Adipocyte (in vitro differentiated cells): ENCODE results near the gene SLC35E1.

Source experiments
- DNase-seq: peaks from one replicate; pipeline ENCODE4 v3.0.0-alpha.2; 2015; ENCODE audit warnings: low read depth
- H3K27me3 ChIP-seq: replicated peaks from 2 replicates; pipeline ENCODE4 v1.7.0; 2013; ENCODE audit warnings: mild to moderate bottlenecking, low read length, moderate library complexity; ENCODE audit not compliant: control insufficient read depth, insufficient read depth
- H3K36me3 ChIP-seq: 2 replicates; pipeline ENCODE4 v1.7.0; 2013; ENCODE audit warnings: low read length, mild to moderate bottlenecking, moderate library complexity; ENCODE audit not compliant: control insufficient read depth, insufficient read depth, severe bottlenecking
- H3K4me1 ChIP-seq: 2 replicates; pipeline ENCODE4 v1.7.0; 2013; ENCODE audit warnings: mild to moderate bottlenecking, low read length, moderate library complexity; ENCODE audit not compliant: control insufficient read depth, insufficient read depth
- H3K4me3 ChIP-seq: 2 replicates; pipeline ENCODE4 v1.7.0; 2013; ENCODE audit warnings: mild to moderate bottlenecking, low read length, moderate library complexity
- H3K9ac ChIP-seq: 2 replicates; pipeline ENCODE4 v1.7.0; 2013; ENCODE audit warnings: mild to moderate bottlenecking, low read length, moderate library complexity
- H3K9me3 ChIP-seq: 2 replicates; pipeline ENCODE4 v1.7.0; 2013; ENCODE audit warnings: mild to moderate bottlenecking, low read length, moderate library complexity; ENCODE audit not compliant: control insufficient read depth

Gene SLC35E1

DNA sequence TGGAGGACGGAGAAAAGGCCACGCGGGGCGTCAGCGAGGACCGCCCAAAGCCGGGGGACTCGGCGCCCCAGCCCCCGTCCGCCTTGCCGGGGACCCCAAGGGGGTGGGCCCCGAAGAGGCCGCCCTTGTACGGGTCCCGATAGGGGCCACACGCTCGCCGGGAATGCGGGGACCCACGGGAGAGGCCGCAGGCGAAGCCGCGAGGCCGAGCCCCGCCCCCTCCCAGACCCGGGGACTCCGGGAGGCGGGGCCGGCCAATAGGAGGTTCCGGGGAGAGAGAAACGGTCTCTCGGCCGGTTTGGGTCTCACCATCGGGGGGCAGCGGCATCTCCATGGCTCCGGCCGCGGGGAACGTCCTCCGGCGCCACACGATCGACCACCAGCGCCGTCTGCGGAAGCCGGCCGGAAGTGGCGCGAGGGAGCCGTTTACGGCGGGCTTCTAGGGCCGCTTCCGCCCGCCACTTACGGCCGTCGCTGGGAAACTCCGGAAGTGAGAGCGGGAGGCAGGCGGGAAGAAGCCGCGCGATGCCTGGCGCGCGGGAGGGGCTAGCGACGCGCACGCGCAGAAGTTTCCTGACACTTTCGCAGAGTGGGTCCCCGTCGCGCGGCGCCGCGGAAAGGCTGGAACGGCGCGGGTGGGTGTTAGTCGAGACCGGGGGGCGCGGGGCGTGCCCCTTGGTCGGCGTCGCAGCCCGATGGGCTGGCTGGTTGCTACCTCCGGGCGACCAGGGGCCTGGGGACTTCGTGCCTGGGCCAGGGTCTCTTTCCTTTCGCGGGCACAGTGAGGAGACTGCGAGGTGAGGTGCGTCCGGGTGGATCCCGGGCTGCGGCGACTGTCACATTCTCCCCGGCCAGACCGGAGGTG lies 29.9 kb downstream of the SLC35E1 start, which contains the start of gene CHERP:
Gene CHERP (minus strand): TSS at position 393 of the 865 bp plus-strand sequence. CDS start 59 bp downstream, at position 334.
- Histone ChIP-seq H3K9me3 (no peaks in the 10 kb centered on the region), H3K9ac (peak within 1 kb of the TSS; percentile 99), H3K27me3 (no peaks in the 10 kb centered on the region), H3K36me3 (peaks cover 15% of the 10 kb centered on the region), H3K4me1 (peaks cover 23% of the 10 kb centered on the region), H3K4me3 (peak within 1 kb of the TSS; percentile 100)
- DNase-seq, result peak; percentile 98

GRCh38 chr19:16541526-16542044 lies 30.6 kb downstream of the SLC35E1 start:
- peak overlapping the region; percentile 100 for H3K4me3 ChIP-seq
- DNase-seq, result no peak
- H3K4me1 ChIP-seq, result peaks cover 23% of the 10 kb centered on the region
- no peaks in the 10 kb centered on the region for H3K27me3 ChIP-seq
- H3K9ac ChIP-seq, result peak overlapping the region; percentile 99
- peaks cover 17% of the 10 kb centered on the region for H3K36me3 ChIP-seq
- H3K9me3 ChIP-seq, result no peaks in the 10 kb centered on the region

- no peaks in the 10 kb centered on the region for H3K27me3 ChIP-seq
- H3K4me1 ChIP-seq, result peaks cover 23% of the 10 kb centered on the region
- peak overlapping the region; percentile 99 for H3K9ac ChIP-seq
- peaks cover 21% of the 10 kb centered on the region for H3K36me3 ChIP-seq
- H3K9me3 ChIP-seq, result no peaks in the 10 kb centered on the region
- no peak for DNase-seq
- H3K4me3 ChIP-seq, result peak overlapping the region; percentile 100
These were observed 31.3 kb downstream of the SLC35E1 start for GRCh38 chr19:16540948-16541347.

- H3K4me3 ChIP-seq, result no peak overlapping the region
- H3K4me1 ChIP-seq, result peaks cover 15% of the 10 kb centered on the region
- H3K9ac ChIP-seq, result no peak overlapping the region
- DNase-seq, result no peak
- no peaks in the 10 kb centered on the region for H3K9me3 ChIP-seq
- peaks cover 56% of the 10 kb centered on the region for H3K36me3 ChIP-seq
- H3K27me3 ChIP-seq, result no peaks in the 10 kb centered on the region
These were observed 35.1 kb downstream of the SLC35E1 start for GRCh38 chr19:16537111-16537510.

GRCh38 chr19:16536130-16536529 lies 36.1 kb downstream of the SLC35E1 start:
- peaks cover 12% of the 10 kb centered on the region for H3K4me1 ChIP-seq
- no peak overlapping the region for H3K4me3 ChIP-seq
- peaks cover 66% of the 10 kb centered on the region for H3K36me3 ChIP-seq
- H3K27me3 ChIP-seq, result no peaks in the 10 kb centered on the region
- no peak overlapping the region for H3K9ac ChIP-seq
- no peak for DNase-seq
- H3K9me3 ChIP-seq, result no peaks in the 10 kb centered on the region

DNA sequence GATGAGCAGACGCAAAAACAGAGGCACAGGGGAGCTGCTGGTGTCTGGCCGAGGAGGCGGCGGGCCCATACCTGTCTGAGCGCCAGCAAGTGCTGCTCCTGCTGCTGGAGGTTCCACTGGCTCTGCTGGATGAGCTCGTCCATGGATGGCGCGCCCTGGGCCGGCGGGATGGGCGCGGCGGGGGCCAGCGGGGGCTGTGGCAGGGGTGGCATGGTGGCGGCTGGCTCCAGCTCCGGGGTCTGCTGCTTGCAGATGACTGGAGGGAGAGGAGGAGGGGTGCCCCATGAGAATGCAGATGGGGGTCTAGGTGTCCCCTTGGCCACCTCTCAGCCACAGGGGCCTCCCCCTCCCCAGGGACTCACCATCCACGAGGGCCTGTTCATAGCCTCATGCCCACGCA lies 36.8 kb downstream of the SLC35E1 start:
- peaks cover 74% of the 10 kb centered on the region for H3K36me3 ChIP-seq
- DNase-seq, result no peak

GRCh38 chr19:16532440-16533234 lies 39.6 kb downstream of the SLC35E1 start:
- no peaks in the 10 kb centered on the region for H3K4me1 ChIP-seq
- no peaks in the 10 kb centered on the region for H3K9me3 ChIP-seq
- no peak overlapping the region for H3K9ac ChIP-seq
- peaks cover 88% of the 10 kb centered on the region for H3K36me3 ChIP-seq
- no peak overlapping the region for H3K4me3 ChIP-seq
- no peak for DNase-seq
- no peaks in the 10 kb centered on the region for H3K27me3 ChIP-seq

More for the DNA sequence above, 36.8 kb downstream of the SLC35E1 start:
- H3K4me1 ChIP-seq, result peaks cover 5% of the 10 kb centered on the region
- H3K27me3 ChIP-seq, result no peaks in the 10 kb centered on the region
- H3K4me3 ChIP-seq, result no peak overlapping the region
- H3K9me3 ChIP-seq, result no peaks in the 10 kb centered on the region
- no peak overlapping the region for H3K9ac ChIP-seq

- no peaks in the 10 kb centered on the region for H3K27me3 ChIP-seq
- DNase-seq, result no peak
- H3K9ac ChIP-seq, result no peak overlapping the region
- no peaks in the 10 kb centered on the region for H3K4me1 ChIP-seq
- peaks cover 94% of the 10 kb centered on the region for H3K36me3 ChIP-seq
- H3K4me3 ChIP-seq, result no peak overlapping the region
- H3K9me3 ChIP-seq, result no peaks in the 10 kb centered on the region
These were observed 40.9 kb downstream of the SLC35E1 start for GRCh38 chr19:16531380-16531669.

GRCh38 chr19:16530540-16531379 lies 41.5 kb downstream of the SLC35E1 start:
- Histone ChIP-seq H3K9me3 (no peaks in the 10 kb centered on the region), H3K36me3 (peaks cover 97% of the 10 kb centered on the region), H3K27me3 (no peaks in the 10 kb centered on the region), H3K9ac (no peak overlapping the region), H3K4me3 (no peak overlapping the region), H3K4me1 (no peaks in the 10 kb centered on the region)
- DNase-seq, result no peak

DNA sequence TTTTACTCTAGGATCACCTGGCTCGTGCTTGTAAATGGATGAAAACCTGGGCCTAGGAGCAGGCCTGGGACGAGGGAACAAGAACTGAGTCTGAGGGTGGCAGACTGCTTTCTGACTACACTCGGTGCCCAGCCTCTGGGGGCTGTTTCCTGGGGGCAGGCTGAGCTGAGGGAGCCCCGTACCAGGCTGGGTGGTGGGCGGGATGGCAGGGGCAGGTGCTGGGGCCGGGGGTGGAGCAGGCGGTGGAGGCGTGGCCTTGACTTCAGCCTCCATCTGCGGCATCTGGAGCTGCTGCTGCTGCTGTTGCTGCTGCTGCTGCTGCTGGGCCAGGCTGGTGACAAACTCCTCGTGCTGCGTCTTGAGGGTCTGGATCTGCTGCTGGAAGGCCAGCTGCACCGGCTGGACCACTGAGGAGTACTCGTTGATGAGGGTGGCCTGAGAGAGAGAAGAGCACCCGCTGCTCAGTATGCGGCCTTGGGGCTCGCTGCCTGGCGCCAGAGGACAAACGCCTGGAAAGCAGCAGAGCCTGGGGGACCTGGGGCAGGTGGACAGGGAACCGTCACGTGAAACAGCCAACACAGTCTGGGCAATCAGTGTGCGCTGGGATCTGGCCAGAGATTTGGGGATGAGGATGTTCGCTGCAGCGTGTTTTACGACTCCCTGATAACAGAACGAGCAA lies 42.6 kb downstream of the SLC35E1 start:
- H3K4me3 ChIP-seq, result no peak overlapping the region

More for the DNA sequence above, 42.6 kb downstream of the SLC35E1 start:
- H3K9ac ChIP-seq, result no peak overlapping the region
- H3K27me3 ChIP-seq, result no peaks in the 10 kb centered on the region
- H3K9me3 ChIP-seq, result no peaks in the 10 kb centered on the region
- DNase-seq, result no peak
- H3K36me3 ChIP-seq, result peaks cover 97% of the 10 kb centered on the region
- no peaks in the 10 kb centered on the region for H3K4me1 ChIP-seq
